Loucy (cell line): ENCODE measurements around the gene HOXA11.

ENCODE experiments used
- CTCF ChIP-seq: fragments of 200-600 bp; sonication (generic); conservative IDR thresholded peaks from 2 replicates; pipeline ENCODE4 v1.5.1; 2014; ENCODE audit warnings: mild to moderate bottlenecking, antibody characterized with exemption, low read length
- EZH2phosphoT487 ChIP-seq: fragments of 200-600 bp; IDR thresholded peaks from 2 replicates; pipeline ENCODE4 v1.6.1; 2018; ENCODE audit warnings: antibody characterized with exemption, mild to moderate bottlenecking, moderate library complexity, borderline replicate concordance

- TF ChIP-seq CTCF (no peak), EZH2phosphoT487 (no peak)
Observed at GRCh38 chr7:27153526-27153925, 31.5 kb downstream of the HOXA11 start.
